Psoas muscle (tissue), 8 donors: ENCODE results near the gene TMPRSS9. TPM values are rescaled to one million over a fixed set of nuclear protein-coding genes. Genes with fewer than 3 reads are reported as not detected.
"Not testable (repeated sequence)": the region's sequence is repeated elsewhere in the genome, so short reads cannot be mapped to it uniquely, and the experiment has no call there.

Source experiments
- ATAC-seq, 4 donors: fragments of 200-7000 bp; cut with Tn5 transposase; one replicate each; pipeline ENCODE4 v1.9.1; 2020; ENCODE audit warnings: moderate library complexity in 3 of 4, mild to moderate bottlenecking in 2 of 4
- DNase-seq, 2 donors: peaks; one replicate each; pipeline ENCODE4 v3.0.0-alpha.2; 2020
- H3K27ac ChIP-seq: fragments of 200-600 bp; one replicate; pipeline ENCODE4 v1.8.0; 2022
- H3K27me3 ChIP-seq, 3 donors: fragments of 200-600 bp in 1 of 3; one replicate each; pipeline versions ENCODE4 v1.6.1 to v1.8.0; 2013 to 2022; ENCODE audit warnings: low read length in 2 of 3, mild to moderate bottlenecking in 2 of 3, moderate library complexity in 1 of 3; ENCODE audit not compliant: insufficient read depth in 3 of 3
- H3K36me3 ChIP-seq, 2 donors: fragments of 200-600 bp in 1 of 2; one replicate each; pipeline versions ENCODE4 v1.6.1 to v1.8.0; 2013 to 2022; ENCODE audit warnings: low read depth in 1 of 2, mild to moderate bottlenecking in 1 of 2, moderate library complexity in 1 of 2; ENCODE audit not compliant: insufficient read depth in 1 of 2
- H3K4me1 ChIP-seq: fragments of 200-600 bp; one replicate; pipeline ENCODE4 v1.8.0; 2022
- H3K4me3 ChIP-seq: fragments of 200-600 bp; one replicate; pipeline ENCODE4 v1.8.0; 2022; ENCODE audit warnings: mild to moderate bottlenecking
- H3K9me3 ChIP-seq: fragments of 200-600 bp; one replicate; pipeline ENCODE4 v1.8.0; 2022
- WGBS, 3 donors: extraction: QIAGEN DNeasy Blood & Tissue Kit; methylation state at CpG; one replicate each; pipeline versions ENCODE4 v1.1.6 to v1.1.7; 2013; 5-methylcytosine and 5-hydroxymethylcytosine counted together
- intact Hi-C, 2 donors: fragments of 100-400 bp; cut with DNase I; formaldehyde crosslinking; loops; one replicate each; pipeline versions ENCODE4 v1.11.0 to v1.14.2; 2022
- polyA plus RNA-seq, 3 donors: library from polyadenylated mRNA; stranded (reverse); fragments of 200-250 nt; gene quantifications; one replicate each; pipeline ENCODE4 v1.2.3, GENCODE V29; 2013
- total RNA-seq, 4 donors: library from RNA; stranded (reverse); fragmentation: NEBNext Ultra II Directional in 2 of 4; extraction: Animal tissue kit (Norgen Biotek cat#: 25700) in 2 of 4; gene quantifications; one replicate each; pipeline versions ENCODE4 v1.2.1 to v1.2.4, GENCODE V29; 2021 to 2023
- TF ChIP-seq, protein P1 (sequence below): fragments of 200-600 bp; IDR thresholded peaks from one replicate; pipeline ENCODE4 v1.8.0; 2022; ENCODE audit warnings: antibody characterized with exemption
- donor health status: healthy with polysubstance abuse.
- donor health status: DM: no; HTN: no; CAD: no; lungs with moderate emphysema.
- donor health status: Bipolar disorder and iron deficiency.
- donor health status: healthy.
- donor health status: DM: yes; HTN: yes; CAD: no.
- donor health status: DM: no; HTN: no; CAD: no.
- donor health status: DM: no; HTN: no; CAD: no.
- donor health status: DM: yes; HTN: yes; CAD: no.

Gene TMPRSS9
- total and polyA plus RNA-seq, 7 donors: 0.17 TPM; not detected in 6

DNA sequence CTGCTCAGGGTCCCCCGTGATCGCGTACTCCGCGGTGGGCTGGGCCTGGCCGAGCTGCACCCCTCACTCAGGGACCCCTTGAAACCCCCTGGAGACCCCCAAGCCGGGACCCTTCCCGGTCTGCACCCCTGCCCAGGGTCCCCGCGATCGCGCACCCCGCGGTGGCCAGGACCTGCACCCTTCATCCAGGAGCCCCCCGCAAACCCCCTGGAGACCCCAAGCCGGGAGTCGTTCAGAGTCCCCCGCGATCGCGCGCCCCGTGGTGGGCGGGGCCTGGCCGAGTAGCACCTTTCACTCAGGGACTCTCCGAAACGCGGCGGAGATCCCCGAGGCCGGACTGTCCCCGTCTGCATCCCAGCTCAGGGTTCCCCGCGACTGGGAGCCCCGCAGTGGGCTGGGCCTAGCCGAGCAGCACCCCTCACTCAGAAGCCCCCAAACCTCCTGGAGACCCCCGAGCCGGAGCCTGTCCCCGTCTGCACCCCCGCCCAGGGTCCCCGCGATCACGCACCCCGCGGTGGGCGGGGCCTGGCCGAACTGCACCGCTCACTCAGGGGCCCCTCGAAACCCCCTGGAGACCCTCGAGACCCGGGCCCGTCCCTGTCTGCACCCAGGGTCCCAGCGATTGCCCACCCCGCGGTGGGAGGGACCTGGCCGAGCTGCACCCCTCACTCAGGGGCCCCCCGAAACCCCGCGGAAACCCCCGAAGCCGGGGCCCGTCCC is 95.9 kb downstream of the TMPRSS9 start:
- intact Hi-C loops: no loop called here

DNA sequence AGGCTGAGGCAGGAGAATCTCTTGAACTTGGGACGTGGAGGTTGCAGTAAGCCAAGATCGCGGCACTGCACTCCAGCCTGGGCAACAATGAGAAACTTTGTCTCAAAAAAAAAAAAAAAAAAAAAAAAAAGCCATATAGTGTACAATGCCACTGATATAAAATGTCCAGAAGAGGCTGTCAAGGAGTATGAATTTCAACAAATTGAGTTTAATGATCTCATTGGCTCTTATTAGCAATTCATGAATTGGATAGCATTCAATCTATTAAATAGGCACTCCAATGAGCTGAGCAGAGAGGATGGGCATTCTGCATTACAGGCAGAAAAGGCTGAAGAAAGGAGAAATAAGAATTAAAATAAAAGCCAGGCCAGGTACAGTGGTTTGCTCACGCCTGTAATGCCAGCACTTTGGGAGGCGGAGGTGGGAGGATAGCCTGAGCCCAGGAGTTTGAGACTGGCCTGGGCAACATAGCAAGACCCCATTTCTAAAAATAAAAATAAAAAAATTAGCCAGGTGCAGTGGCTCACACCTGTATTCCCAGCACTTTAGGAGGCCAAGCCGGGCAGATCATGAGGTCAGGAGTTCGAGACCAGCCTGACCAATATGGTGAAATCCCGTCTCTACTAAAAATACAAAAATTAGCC is 97.5 kb downstream of the TMPRSS9 start:
- WGBS, 3 donors: 93 to 99% (median 94%) methylated on average over 8 of the region's 8 CpGs
- ATAC-seq: no peak
- Histone ChIP-seq H3K36me3 (no peaks in the 10 kb centered on the region), H3K27ac (peak overlapping the region; percentile 81), H3K4me3 (peak overlapping the region; percentile 55), H3K27me3 (no peaks in the 10 kb centered on the region), H3K9me3 (no peaks in the 10 kb centered on the region), H3K4me1 (peaks cover 11% of the 10 kb centered on the region)
- intact Hi-C loops: no loop called here
- DNase-seq: no peak
- TF ChIP-seq, protein P1, sequence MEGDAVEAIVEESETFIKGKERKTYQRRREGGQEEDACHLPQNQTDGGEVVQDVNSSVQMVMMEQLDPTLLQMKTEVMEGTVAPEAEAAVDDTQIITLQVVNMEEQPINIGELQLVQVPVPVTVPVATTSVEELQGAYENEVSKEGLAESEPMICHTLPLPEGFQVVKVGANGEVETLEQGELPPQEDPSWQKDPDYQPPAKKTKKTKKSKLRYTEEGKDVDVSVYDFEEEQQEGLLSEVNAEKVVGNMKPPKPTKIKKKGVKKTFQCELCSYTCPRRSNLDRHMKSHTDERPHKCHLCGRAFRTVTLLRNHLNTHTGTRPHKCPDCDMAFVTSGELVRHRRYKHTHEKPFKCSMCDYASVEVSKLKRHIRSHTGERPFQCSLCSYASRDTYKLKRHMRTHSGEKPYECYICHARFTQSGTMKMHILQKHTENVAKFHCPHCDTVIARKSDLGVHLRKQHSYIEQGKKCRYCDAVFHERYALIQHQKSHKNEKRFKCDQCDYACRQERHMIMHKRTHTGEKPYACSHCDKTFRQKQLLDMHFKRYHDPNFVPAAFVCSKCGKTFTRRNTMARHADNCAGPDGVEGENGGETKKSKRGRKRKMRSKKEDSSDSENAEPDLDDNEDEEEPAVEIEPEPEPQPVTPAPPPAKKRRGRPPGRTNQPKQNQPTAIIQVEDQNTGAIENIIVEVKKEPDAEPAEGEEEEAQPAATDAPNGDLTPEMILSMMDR: no peak

More for the DNA sequence above, 95.9 kb downstream of the TMPRSS9 start:
- Histone ChIP-seq H3K4me1 (peaks cover 8% of the 10 kb centered on the region), H3K27ac (peak overlapping the region; percentile 9), H3K9me3 (no peaks in the 10 kb centered on the region), H3K36me3 (no peaks in the 10 kb centered on the region), H3K27me3 (no peaks in the 10 kb centered on the region), H3K4me3 (peak overlapping the region; percentile 95)
- TF ChIP-seq, protein P1: no peak
- ATAC-seq (peak; percentile 8 to 35 (median 28)), DNase-seq (peak in 1 of 2 donors; percentile 40)
- 1 to 2% (median 1%) methylated on average over 49 to 62 of the region's 62 CpGs for WGBS, 3 donors

DNA sequence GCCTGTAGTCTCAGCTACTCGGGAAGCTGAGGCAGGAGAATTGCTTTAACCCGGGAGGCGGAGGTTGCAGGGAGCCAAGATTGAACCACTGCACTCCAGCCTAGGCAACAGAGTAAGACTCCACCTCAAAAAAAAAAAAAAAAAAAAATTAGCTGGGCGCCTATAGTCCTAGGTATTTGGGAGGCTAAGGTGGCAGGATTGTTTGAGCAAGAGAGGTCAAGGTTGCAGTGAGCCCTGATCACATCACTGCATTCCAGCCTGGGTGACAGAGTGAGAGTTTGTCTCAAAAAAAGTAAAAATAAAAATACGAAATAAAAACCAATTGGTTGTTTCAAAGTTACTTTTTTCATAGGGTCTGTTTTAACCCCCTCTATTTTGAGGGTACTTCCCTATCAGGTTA is 98.0 kb downstream of the TMPRSS9 start:
- Histone ChIP-seq H3K27me3 (no peaks in the 10 kb centered on the region), H3K36me3 (no peaks in the 10 kb centered on the region), H3K9me3 (no peaks in the 10 kb centered on the region), H3K4me1 (peaks cover 16% of the 10 kb centered on the region), H3K27ac (no peak overlapping the region), H3K4me3 (no peak overlapping the region)
- DNase-seq (no peak), ATAC-seq (no peak)
- TF ChIP-seq, protein P1: no peak
- intact Hi-C loops: no loop called here
- 92 to 96% (median 95%) methylated on average over 5 of the region's 5 CpGs for WGBS, 3 donors

DNA sequence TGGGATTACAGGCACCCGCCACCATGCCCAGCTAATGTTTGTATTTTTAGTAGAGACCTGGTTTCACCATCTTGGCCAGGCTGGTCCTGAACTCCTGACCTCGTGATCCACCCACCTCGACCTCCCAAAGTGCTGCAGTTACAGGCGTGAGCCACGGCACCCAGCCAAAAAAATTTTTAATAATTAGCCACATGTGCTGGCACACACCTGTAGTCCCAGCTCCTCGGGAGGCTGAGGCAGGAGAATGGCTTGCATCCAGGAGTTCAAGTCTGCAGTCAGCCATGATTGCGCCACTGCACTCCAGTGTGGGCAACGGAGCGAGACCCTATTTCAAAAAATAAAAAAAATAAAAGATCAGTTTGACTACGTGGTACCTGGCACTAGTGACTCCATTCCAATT is 98.7 kb downstream of the TMPRSS9 start:
- H3K36me3 ChIP-seq, H3K4me3 ChIP-seq, ATAC-seq, H3K9me3 ChIP-seq, H3K27ac ChIP-seq, intact Hi-C loops, H3K27me3 ChIP-seq, DNase-seq: not testable (repeated sequence)
- H3K4me1 ChIP-seq: peaks cover 16% of the 10 kb centered on the region
- 87 to 92% (median 91%) methylated on average over 10 of the region's 10 CpGs for WGBS, 3 donors

DNA sequence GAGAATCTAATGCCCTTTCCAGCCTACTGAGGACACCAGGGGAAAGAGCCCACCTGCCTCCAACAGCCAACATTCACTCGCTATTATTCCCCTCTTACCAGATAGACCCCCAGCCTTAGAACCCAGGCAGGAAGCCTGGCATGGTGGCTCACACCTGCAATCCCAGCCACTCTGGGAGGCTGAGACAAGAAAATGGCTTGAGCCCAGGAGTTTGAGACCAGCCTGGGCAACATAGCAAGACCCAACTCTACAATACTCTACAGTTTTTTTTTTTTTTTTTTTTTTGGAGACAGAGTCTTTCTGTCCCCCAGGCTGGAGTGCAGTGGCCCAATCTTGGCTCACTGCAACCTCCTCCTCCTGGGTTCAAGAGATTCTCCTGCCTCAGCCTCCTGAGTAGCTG is 100.2 kb downstream of the TMPRSS9 start:
- Histone ChIP-seq H3K36me3 (no peaks in the 10 kb centered on the region), H3K4me3 (no peak overlapping the region), H3K27me3 (no peaks in the 10 kb centered on the region), H3K9me3 (no peaks in the 10 kb centered on the region), H3K4me1 (peaks cover 15% of the 10 kb centered on the region), H3K27ac (no peak overlapping the region)
- intact Hi-C loops: no loop called here
- DNase-seq: no peak
- ATAC-seq: no peak
- WGBS, 3 donors: 94 to 100% (median 100%) methylated on average over 1 of the region's 1 CpG
- TF ChIP-seq, protein P1: no peak
